ENCODE results near the gene DUSP7.

DUSP7 gene

GRCh38 chr3:52020796-52021195, 35.6 kb downstream of the DUSP7 start:
- no peaks in the 10 kb centered on the region for H3K27me3 ChIP-seq (ENCODE audit: control insufficient read depth in 1 of 2, insufficient read depth in 2 of 2, low read length in 2 of 2)
- no peak overlapping the region for H3K27ac ChIP-seq (ENCODE audit: low read depth, low read length)
- no peak overlapping the region for H3K9ac ChIP-seq (ENCODE audit: low read length)
- H3K36me3 ChIP-seq (ENCODE audit: insufficient read depth, low read length): no peaks in the 10 kb centered on the region
- H3K4me1 ChIP-seq (ENCODE audit: insufficient read depth, low read length): no peaks in the 10 kb centered on the region
- H3K4me3 ChIP-seq (ENCODE audit: low read depth in 1 of 2, low read length in 2 of 2): no peak overlapping the region
- H3K9me3 ChIP-seq (ENCODE audit: low read length): no peaks in the 10 kb centered on the region

- Histone ChIP-seq H3K9ac (ENCODE audit: low read length) (no peak overlapping the region), H3K27ac (ENCODE audit: low read depth, low read length) (no peak overlapping the region), H3K36me3 (ENCODE audit: insufficient read depth, low read length) (no peaks in the 10 kb centered on the region), H3K9me3 (ENCODE audit: low read length) (no peaks in the 10 kb centered on the region), H3K4me1 (ENCODE audit: insufficient read depth, low read length) (no peaks in the 10 kb centered on the region), H3K27me3 (ENCODE audit: control insufficient read depth in 1 of 2, insufficient read depth in 2 of 2, low read length in 2 of 2) (no peaks in the 10 kb centered on the region), H3K4me3 (ENCODE audit: low read depth in 1 of 2, low read length in 2 of 2) (no peak overlapping the region)
Observed at GRCh38 chr3:52019352-52020080, 36.9 kb downstream of the DUSP7 start.

- H3K4me1 ChIP-seq (ENCODE audit: insufficient read depth, low read length): no peaks in the 10 kb centered on the region
- H3K9ac ChIP-seq (ENCODE audit: low read length): no peak overlapping the region
- H3K27ac ChIP-seq (ENCODE audit: low read depth, low read length): no peak overlapping the region
- H3K27me3 ChIP-seq (ENCODE audit: control insufficient read depth in 1 of 2, insufficient read depth in 2 of 2, low read length in 2 of 2): no peaks in the 10 kb centered on the region
- H3K9me3 ChIP-seq (ENCODE audit: low read length): no peaks in the 10 kb centered on the region
- H3K4me3 ChIP-seq (ENCODE audit: low read depth in 1 of 2, low read length in 2 of 2): no peak overlapping the region
- H3K36me3 ChIP-seq (ENCODE audit: insufficient read depth, low read length): no peaks in the 10 kb centered on the region
Observed at GRCh38 chr3:52018319-52019000, 37.9 kb downstream of the DUSP7 start.

- no peaks in the 10 kb centered on the region for H3K4me1 ChIP-seq (ENCODE audit: insufficient read depth, low read length)
- no peaks in the 10 kb centered on the region for H3K9me3 ChIP-seq (ENCODE audit: low read length)
- no peak overlapping the region for H3K27ac ChIP-seq (ENCODE audit: low read depth, low read length)
- no peak overlapping the region for H3K4me3 ChIP-seq (ENCODE audit: low read depth in 1 of 2, low read length in 2 of 2)
- H3K9ac ChIP-seq (ENCODE audit: low read length): no peak overlapping the region
- H3K27me3 ChIP-seq (ENCODE audit: control insufficient read depth in 1 of 2, insufficient read depth in 2 of 2, low read length in 2 of 2): no peaks in the 10 kb centered on the region
- no peaks in the 10 kb centered on the region for H3K36me3 ChIP-seq (ENCODE audit: insufficient read depth, low read length)
Observed at GRCh38 chr3:52017586-52017985, 38.8 kb downstream of the DUSP7 start.

- H3K9ac ChIP-seq (ENCODE audit: low read length): no peak overlapping the region
Observed at GRCh38 chr3:52015438-52016228, 40.7 kb downstream of the DUSP7 start.

GRCh38 chr3:52014613-52015012, 41.8 kb downstream of the DUSP7 start:
- H3K4me3 ChIP-seq (ENCODE audit: low read depth in 1 of 2, low read length in 2 of 2): no peak overlapping the region
- H3K27me3 ChIP-seq (ENCODE audit: control insufficient read depth in 1 of 2, insufficient read depth in 2 of 2, low read length in 2 of 2): no peaks in the 10 kb centered on the region
- H3K36me3 ChIP-seq (ENCODE audit: insufficient read depth, low read length): no peaks in the 10 kb centered on the region
- no peaks in the 10 kb centered on the region for H3K9me3 ChIP-seq (ENCODE audit: low read length)
- H3K9ac ChIP-seq (ENCODE audit: low read length): no peak overlapping the region
- no peak overlapping the region for H3K27ac ChIP-seq (ENCODE audit: low read depth, low read length)
- H3K4me1 ChIP-seq (ENCODE audit: insufficient read depth, low read length): no peaks in the 10 kb centered on the region

More at GRCh38 chr3:52015438-52016228, 40.7 kb downstream of the DUSP7 start:
- no peak overlapping the region for H3K4me3 ChIP-seq (ENCODE audit: low read depth in 1 of 2, low read length in 2 of 2)
- no peaks in the 10 kb centered on the region for H3K36me3 ChIP-seq (ENCODE audit: insufficient read depth, low read length)
- H3K9me3 ChIP-seq (ENCODE audit: low read length): no peaks in the 10 kb centered on the region
- H3K27ac ChIP-seq (ENCODE audit: low read depth, low read length): no peak overlapping the region
- no peaks in the 10 kb centered on the region for H3K4me1 ChIP-seq (ENCODE audit: insufficient read depth, low read length)
- no peaks in the 10 kb centered on the region for H3K27me3 ChIP-seq (ENCODE audit: control insufficient read depth in 1 of 2, insufficient read depth in 2 of 2, low read length in 2 of 2)

- Histone ChIP-seq H3K9ac (ENCODE audit: low read length) (no peak overlapping the region), H3K4me3 (ENCODE audit: low read depth in 1 of 2, low read length in 2 of 2) (no peak overlapping the region), H3K36me3 (ENCODE audit: insufficient read depth, low read length) (no peaks in the 10 kb centered on the region), H3K9me3 (ENCODE audit: low read length) (no peaks in the 10 kb centered on the region), H3K27ac (ENCODE audit: low read depth, low read length) (no peak overlapping the region), H3K4me1 (ENCODE audit: insufficient read depth, low read length) (no peaks in the 10 kb centered on the region), H3K27me3 (ENCODE audit: control insufficient read depth in 1 of 2, insufficient read depth in 2 of 2, low read length in 2 of 2) (no peaks in the 10 kb centered on the region)
Observed at GRCh38 chr3:52013802-52014598, 42.4 kb downstream of the DUSP7 start.

- no peak overlapping the region for H3K27ac ChIP-seq (ENCODE audit: low read depth, low read length)
- no peaks in the 10 kb centered on the region for H3K9me3 ChIP-seq (ENCODE audit: low read length)
- no peaks in the 10 kb centered on the region for H3K27me3 ChIP-seq (ENCODE audit: control insufficient read depth in 1 of 2, insufficient read depth in 2 of 2, low read length in 2 of 2)
- H3K4me3 ChIP-seq (ENCODE audit: low read depth in 1 of 2, low read length in 2 of 2): no peak overlapping the region
- H3K36me3 ChIP-seq (ENCODE audit: insufficient read depth, low read length): no peaks in the 10 kb centered on the region
- no peaks in the 10 kb centered on the region for H3K4me1 ChIP-seq (ENCODE audit: insufficient read depth, low read length)
- no peak overlapping the region for H3K9ac ChIP-seq (ENCODE audit: low read length)
Observed at GRCh38 chr3:52012699-52013098, 43.7 kb downstream of the DUSP7 start.

GRCh38 chr3:52010431-52010830, 45.9 kb downstream of the DUSP7 start:
- Histone ChIP-seq H3K4me3 (ENCODE audit: low read depth in 1 of 2, low read length in 2 of 2) (no peak overlapping the region), H3K27me3 (ENCODE audit: control insufficient read depth in 1 of 2, insufficient read depth in 2 of 2, low read length in 2 of 2) (no peaks in the 10 kb centered on the region), H3K36me3 (ENCODE audit: insufficient read depth, low read length) (no peaks in the 10 kb centered on the region), H3K9me3 (ENCODE audit: low read length) (no peaks in the 10 kb centered on the region), H3K9ac (ENCODE audit: low read length) (no peak overlapping the region), H3K4me1 (ENCODE audit: insufficient read depth, low read length) (no peaks in the 10 kb centered on the region), H3K27ac (ENCODE audit: low read depth, low read length) (no peak overlapping the region)

- Histone ChIP-seq H3K27ac (ENCODE audit: low read depth, low read length) (no peak overlapping the region), H3K4me1 (ENCODE audit: insufficient read depth, low read length) (no peaks in the 10 kb centered on the region), H3K9me3 (ENCODE audit: low read length) (no peaks in the 10 kb centered on the region), H3K9ac (ENCODE audit: low read length) (no peak overlapping the region), H3K36me3 (ENCODE audit: insufficient read depth, low read length) (no peaks in the 10 kb centered on the region), H3K4me3 (ENCODE audit: low read depth in 1 of 2, low read length in 2 of 2) (no peak overlapping the region), H3K27me3 (ENCODE audit: control insufficient read depth in 1 of 2, insufficient read depth in 2 of 2, low read length in 2 of 2) (no peaks in the 10 kb centered on the region)
Observed at GRCh38 chr3:52007291-52007690, 49.1 kb downstream of the DUSP7 start.

- Histone ChIP-seq H3K36me3 (ENCODE audit: insufficient read depth, low read length) (no peaks in the 10 kb centered on the region), H3K9ac (ENCODE audit: low read length) (no peak overlapping the region), H3K4me3 (ENCODE audit: low read depth in 1 of 2, low read length in 2 of 2) (no peak overlapping the region), H3K9me3 (ENCODE audit: low read length) (no peaks in the 10 kb centered on the region), H3K27me3 (ENCODE audit: control insufficient read depth in 1 of 2, insufficient read depth in 2 of 2, low read length in 2 of 2) (no peaks in the 10 kb centered on the region), H3K27ac (ENCODE audit: low read depth, low read length) (no peak overlapping the region), H3K4me1 (ENCODE audit: insufficient read depth, low read length) (no peaks in the 10 kb centered on the region)
Observed at GRCh38 chr3:52006820-52007133, 49.6 kb downstream of the DUSP7 start.
